ENCODE data around the gene NPIPB12. TPM values are rescaled to one million over a fixed set of nuclear protein-coding genes. Genes with fewer than 3 reads are reported as not detected.
"Not testable (repeated sequence)": the region's sequence is repeated elsewhere in the genome, so short reads cannot be mapped to it uniquely, and the experiment has no call there.

NPIPB12 gene
- total RNA-seq, result 10 to 100 TPM; 38.6 to 55.5 (median 51.8) TPM

DNA sequence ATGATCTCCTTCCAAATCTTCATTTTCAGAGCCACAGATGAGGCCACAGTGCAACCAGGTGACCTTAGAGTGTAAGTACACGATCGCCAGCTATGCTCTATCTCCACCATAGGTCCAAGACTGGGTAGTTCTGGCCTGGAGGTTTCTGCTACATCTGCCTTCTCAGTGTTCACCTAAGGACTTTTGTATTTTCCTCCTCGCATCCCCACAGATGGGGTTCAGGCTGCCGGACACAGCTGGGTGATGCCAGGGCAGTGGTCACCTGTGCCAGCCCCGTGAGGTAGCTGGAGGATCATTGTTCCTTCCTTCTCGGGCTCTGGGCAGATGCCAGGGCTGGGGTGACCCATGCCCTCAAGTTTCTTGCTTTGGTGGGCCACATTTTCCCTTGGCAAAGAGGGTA, at the start of gene NPIPB12:
NPIPB12 (minus strand) TSS at position 101 of the 400 bp plus-strand sequence.
- not testable (repeated sequence) for H3K36me3 Mint-ChIP-seq (ENCODE audit: insufficient read depth); H3K4me1 Mint-ChIP-seq (ENCODE audit: low read depth); H3K4me3 Mint-ChIP-seq; H3K27me3 Mint-ChIP-seq (ENCODE audit: low read depth); ATAC-seq; DNase-seq; H3K9me3 Mint-ChIP-seq

DNA sequence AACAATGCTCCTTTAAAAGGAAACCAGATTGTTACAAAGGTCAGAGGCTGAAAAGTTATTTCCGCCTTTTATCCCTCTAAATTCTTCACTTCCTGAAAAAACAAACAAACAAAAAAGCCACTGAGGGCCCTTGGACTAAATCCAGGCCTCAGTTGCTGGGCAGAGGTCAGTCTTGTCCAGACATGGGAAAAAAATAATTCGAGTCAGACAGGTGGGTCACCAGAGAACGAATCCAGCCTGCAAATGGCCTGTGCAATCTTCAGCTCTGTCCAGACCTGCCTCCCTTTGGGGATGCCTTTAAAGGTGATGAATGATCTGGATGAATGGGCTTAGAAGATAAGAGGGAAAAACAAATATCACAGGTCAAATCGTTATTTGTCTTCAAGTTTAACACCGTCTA, 15.3 kb upstream of the NPIPB12 start:
- DNase-seq; H3K9me3 Mint-ChIP-seq; H3K4me3 Mint-ChIP-seq; ATAC-seq; H3K27me3 Mint-ChIP-seq (ENCODE audit: low read depth); H3K4me1 Mint-ChIP-seq (ENCODE audit: low read depth); H3K36me3 Mint-ChIP-seq (ENCODE audit: insufficient read depth): not testable (repeated sequence)

DNA sequence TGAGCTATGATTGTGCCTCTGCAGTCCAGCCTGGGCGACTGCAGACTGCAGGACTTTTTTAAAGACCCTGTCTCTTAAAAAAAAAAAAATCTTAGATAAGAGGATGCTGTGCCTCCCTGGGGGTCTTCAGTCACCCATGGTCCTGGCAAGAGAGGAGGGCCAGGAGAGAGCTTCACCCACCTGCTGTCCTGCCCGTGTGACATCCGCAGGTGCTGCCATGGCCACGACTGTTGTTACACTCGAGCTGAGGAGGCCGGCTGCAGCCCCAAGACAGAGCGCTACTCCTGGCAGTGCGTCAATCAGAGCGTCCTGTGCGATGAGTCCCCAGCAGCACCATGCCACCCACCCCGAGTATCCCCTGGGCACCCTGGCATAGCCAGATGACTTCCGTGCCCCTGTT, 23.9 kb downstream of the NPIPB12 start:
- DNase-seq; H3K9me3 Mint-ChIP-seq; H3K27me3 Mint-ChIP-seq (ENCODE audit: low read depth); ATAC-seq; H3K4me1 Mint-ChIP-seq (ENCODE audit: low read depth); H3K4me3 Mint-ChIP-seq; H3K36me3 Mint-ChIP-seq (ENCODE audit: insufficient read depth): not testable (repeated sequence)

GRCh38 chr16:29472065-29472464, 34.1 kb downstream of the NPIPB12 start:
- H3K27me3 Mint-ChIP-seq (ENCODE audit: low read depth); DNase-seq; H3K9me3 Mint-ChIP-seq; H3K4me1 Mint-ChIP-seq (ENCODE audit: low read depth); H3K4me3 Mint-ChIP-seq; H3K36me3 Mint-ChIP-seq (ENCODE audit: insufficient read depth): not testable (repeated sequence)
- peak in 1 of 2 donors; percentile 38 for ATAC-seq

DNA sequence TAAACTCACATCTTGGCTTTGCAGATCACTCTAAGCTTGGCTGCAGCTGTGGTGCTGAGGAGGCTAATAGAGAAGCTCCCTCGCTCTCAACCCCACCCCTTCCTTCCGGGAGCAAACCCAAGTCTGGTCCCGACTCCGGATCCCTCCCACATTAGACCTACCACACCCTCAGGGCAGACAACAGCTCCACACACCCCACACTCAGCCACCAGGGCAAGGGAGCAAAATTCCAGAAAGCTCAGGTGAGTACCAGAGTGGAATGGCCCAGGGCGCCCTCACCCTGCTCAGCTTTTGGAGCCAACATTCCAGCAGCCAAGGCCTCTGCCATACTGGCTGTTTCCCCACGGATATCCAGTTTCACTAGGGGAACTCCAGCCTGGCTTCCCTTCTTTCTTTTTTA, 36.5 kb downstream of the NPIPB12 start:
- ATAC-seq, result peak; percentile 33 to 46
- not testable (repeated sequence) for H3K4me1 Mint-ChIP-seq (ENCODE audit: low read depth); H3K36me3 Mint-ChIP-seq (ENCODE audit: insufficient read depth); H3K9me3 Mint-ChIP-seq; H3K4me3 Mint-ChIP-seq; H3K27me3 Mint-ChIP-seq (ENCODE audit: low read depth)
- DNase-seq, result peak; percentile 31

DNA sequence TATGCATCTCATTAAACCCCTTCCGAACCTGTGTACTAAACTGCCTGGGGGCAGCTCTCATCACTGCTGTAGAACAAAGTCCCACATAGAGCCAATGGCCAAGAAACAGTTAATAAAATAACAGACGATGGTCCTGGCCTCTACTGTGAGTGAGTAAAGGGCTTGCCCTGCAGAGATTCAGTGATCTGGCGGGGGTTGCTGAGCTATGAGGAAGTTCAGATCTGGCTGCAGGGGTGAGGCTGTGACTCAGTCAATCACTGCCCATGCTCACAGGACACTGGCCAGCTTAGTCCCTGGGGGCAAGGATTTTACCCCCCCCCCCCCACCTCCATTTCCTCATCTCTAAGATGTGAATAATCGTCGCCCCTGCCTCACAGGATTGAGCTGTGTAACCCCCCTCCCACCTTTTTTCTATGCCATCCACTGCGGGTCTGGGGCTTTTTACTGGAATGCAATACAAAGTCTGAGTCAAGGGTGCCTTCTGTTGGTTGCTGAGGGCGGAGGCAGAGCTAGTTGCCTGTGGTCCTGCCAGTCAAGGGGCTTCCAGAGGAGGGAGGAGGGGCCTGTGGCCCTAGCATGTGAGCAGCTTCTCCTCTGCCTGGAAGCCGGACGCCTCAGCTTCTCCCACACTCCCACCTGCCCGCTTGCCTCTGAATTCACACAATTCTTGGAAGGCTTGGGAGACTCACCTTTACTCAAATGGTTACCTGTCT, 38.4 kb downstream of the NPIPB12 start:
- ATAC-seq, result peak; percentile 20

GRCh38 chr16:29466904-29467303, 39.3 kb downstream of the NPIPB12 start:
- not testable (repeated sequence) for H3K27me3 Mint-ChIP-seq (ENCODE audit: low read depth); H3K4me1 Mint-ChIP-seq (ENCODE audit: low read depth); H3K36me3 Mint-ChIP-seq (ENCODE audit: insufficient read depth); H3K4me3 Mint-ChIP-seq; DNase-seq; H3K9me3 Mint-ChIP-seq
- peak; percentile 66 to 78 for ATAC-seq

More for the DNA sequence above, 38.4 kb downstream of the NPIPB12 start:
- not testable (repeated sequence) for H3K9me3 Mint-ChIP-seq; H3K4me3 Mint-ChIP-seq; H3K4me1 Mint-ChIP-seq (ENCODE audit: low read depth); DNase-seq; H3K36me3 Mint-ChIP-seq (ENCODE audit: insufficient read depth); H3K27me3 Mint-ChIP-seq (ENCODE audit: low read depth)

DNA sequence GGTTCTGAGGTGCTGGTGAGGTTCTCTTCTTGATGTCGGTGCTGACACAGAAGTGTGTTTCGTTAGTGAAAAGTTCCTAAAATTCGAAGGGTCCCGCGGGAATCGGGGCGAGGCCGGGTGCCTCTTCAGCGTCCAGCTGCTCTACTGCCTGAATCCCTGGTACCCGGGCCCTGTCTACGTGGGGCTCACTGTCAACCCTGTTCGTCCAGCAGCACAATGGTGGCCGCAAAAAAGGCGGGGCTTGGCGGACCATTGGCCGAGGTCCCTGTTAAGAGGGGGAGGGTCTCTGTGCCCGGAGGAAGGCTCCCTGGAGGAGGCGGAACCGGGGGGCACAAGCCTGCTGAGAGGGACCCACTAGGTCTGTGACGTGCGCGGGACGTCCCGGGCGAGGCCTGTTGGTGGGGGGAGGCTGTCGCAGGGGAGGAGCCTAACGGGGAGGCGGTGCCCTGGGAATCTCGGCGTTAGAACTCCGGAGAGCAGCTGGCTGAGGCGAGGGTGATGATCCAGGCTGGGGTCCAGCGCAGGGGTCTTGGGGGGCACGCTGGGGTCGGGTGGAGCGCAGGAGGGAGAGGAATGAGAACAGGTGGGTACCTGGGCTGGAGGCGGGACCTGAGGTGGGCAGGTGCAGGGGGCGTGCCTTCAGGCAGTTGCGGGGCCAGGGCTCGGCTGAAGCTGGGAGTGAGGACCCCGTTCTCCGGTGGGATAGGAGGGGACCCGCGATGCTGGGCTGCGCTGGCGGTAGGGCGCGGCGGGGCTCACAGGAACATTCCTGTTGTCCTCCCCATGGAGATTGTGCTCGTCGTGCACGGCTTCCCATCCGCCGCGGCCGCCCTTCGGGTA, 40.0 kb downstream of the NPIPB12 start:
- DNase-seq; H3K4me1 Mint-ChIP-seq (ENCODE audit: low read depth); H3K27me3 Mint-ChIP-seq (ENCODE audit: low read depth); H3K4me3 Mint-ChIP-seq; H3K36me3 Mint-ChIP-seq (ENCODE audit: insufficient read depth); H3K9me3 Mint-ChIP-seq: not testable (repeated sequence)
- peak; percentile 71 to 72 for ATAC-seq

GRCh38 chr16:29460647-29461030, 45.6 kb downstream of the NPIPB12 start:
- not testable (repeated sequence) for ATAC-seq; H3K36me3 Mint-ChIP-seq (ENCODE audit: insufficient read depth); H3K27me3 Mint-ChIP-seq (ENCODE audit: low read depth); H3K4me3 Mint-ChIP-seq; H3K9me3 Mint-ChIP-seq; DNase-seq; H3K4me1 Mint-ChIP-seq (ENCODE audit: low read depth)

GRCh38 chr16:29459706-29460646, 46.2 kb downstream of the NPIPB12 start, which contains the start of gene SULT1A4:
Gene SULT1A4 (plus strand): TSS chr16:29459913. CDS start chr16:29461386, 1,473 bp downstream.
- ATAC-seq; H3K9me3 Mint-ChIP-seq; H3K4me3 Mint-ChIP-seq; H3K4me1 Mint-ChIP-seq (ENCODE audit: low read depth); DNase-seq; H3K36me3 Mint-ChIP-seq (ENCODE audit: insufficient read depth); H3K27me3 Mint-ChIP-seq (ENCODE audit: low read depth): not testable (repeated sequence)

DNA sequence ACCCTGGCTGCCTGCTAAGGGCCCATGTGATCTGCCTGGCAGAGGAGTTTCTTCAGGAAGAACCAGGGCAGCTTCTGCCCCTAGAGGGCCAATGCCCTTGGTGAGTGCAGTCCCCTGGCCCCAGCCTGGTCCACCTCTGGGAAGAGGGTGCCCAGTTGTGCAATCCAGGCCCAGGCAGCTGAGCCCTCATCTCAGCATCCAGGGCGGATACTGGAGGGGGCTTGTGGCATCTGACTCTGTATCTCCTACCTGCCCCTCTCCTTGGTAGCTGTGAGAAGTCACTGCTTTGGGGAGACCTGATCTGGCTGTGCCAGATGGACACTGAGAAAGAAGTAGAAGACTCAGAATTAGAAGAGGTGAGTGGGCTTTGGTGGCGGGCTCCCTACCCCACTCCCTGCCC, 48.5 kb downstream of the NPIPB12 start:
- not testable (repeated sequence) for H3K36me3 Mint-ChIP-seq (ENCODE audit: insufficient read depth); H3K27me3 Mint-ChIP-seq (ENCODE audit: low read depth); DNase-seq; H3K4me3 Mint-ChIP-seq; H3K4me1 Mint-ChIP-seq (ENCODE audit: low read depth); ATAC-seq; H3K9me3 Mint-ChIP-seq

GRCh38 chr16:29454828-29455227, 51.4 kb downstream of the NPIPB12 start:
- H3K4me3 Mint-ChIP-seq; H3K9me3 Mint-ChIP-seq; H3K4me1 Mint-ChIP-seq (ENCODE audit: low read depth); H3K36me3 Mint-ChIP-seq (ENCODE audit: insufficient read depth); H3K27me3 Mint-ChIP-seq (ENCODE audit: low read depth); DNase-seq: not testable (repeated sequence)
- ATAC-seq, result peak; percentile 81 to 82

- not testable (repeated sequence) for H3K9me3 Mint-ChIP-seq; DNase-seq; H3K4me3 Mint-ChIP-seq; H3K27me3 Mint-ChIP-seq (ENCODE audit: low read depth); H3K4me1 Mint-ChIP-seq (ENCODE audit: low read depth); H3K36me3 Mint-ChIP-seq (ENCODE audit: insufficient read depth)
- peak; percentile 89 to 91 for ATAC-seq
These were observed 51.9 kb downstream of the NPIPB12 start, which contains the start of the genes BOLA2 and SLX1B for GRCh38 chr16:29454269-29454668. Gene BOLA2 (minus strand): TSS chr16:29454351. CDS start chr16:29454253, 98 bp downstream. Gene SLX1B (plus strand): TSS chr16:29454533.

GRCh38 chr16:29453754-29454153, 52.5 kb downstream of the NPIPB12 start:
- not testable (repeated sequence) for H3K27me3 Mint-ChIP-seq (ENCODE audit: low read depth); H3K4me3 Mint-ChIP-seq; H3K4me1 Mint-ChIP-seq (ENCODE audit: low read depth); H3K9me3 Mint-ChIP-seq; H3K36me3 Mint-ChIP-seq (ENCODE audit: insufficient read depth); DNase-seq
- peak; percentile 17 to 26 for ATAC-seq

Measured in activated T-cell treated with anti-CD3 and anti-CD28 coated beads, Interleukin-2, amount 50 U/mL, for 4 hours (primary cell).